Panc1 (cell line): Measurements from ENCODE around the gene MTARC2. TPM values are rescaled to one million over a fixed set of nuclear protein-coding genes. Genes with fewer than 3 reads are reported as not detected.

Experiments
- ATAC-seq: fragments of 200-7000 bp; cut with Tn5 transposase; 2 replicates; pipeline ENCODE4 v1.9.1; 2020; ENCODE audit warnings: mild to moderate bottlenecking, moderate library complexity
- BruUV-seq: library from RNA; stranded (reverse); fragments of 400-500 nt; replicated peaks from 2 replicates; lab custom pipeline; 2021; lab: Mats Ljungman, UMichigan
- CTCF ChIA-PET: fragments of 300-600 bp; sonication (Branson Sonifier 250); formaldehyde crosslinking; loops from one replicate; lab custom pipeline; 2022; ENCODE audit warnings: antibody characterized with exemption; lab: Charles Lee
- POLR2A ChIA-PET: fragments of 300-600 bp; sonication (Branson Sonifier 250); formaldehyde crosslinking; loops from one replicate; lab custom pipeline; 2022; ENCODE audit warnings: antibody characterized with exemption; lab: Charles Lee
- DNase-seq: peaks from one replicate; pipeline ENCODE4 v3.0.0-alpha.2; 2010; ENCODE audit warnings: low read depth, low spot score
- H3K27ac ChIP-seq: 2 replicates; pipeline ENCODE4 v1.5.1; 2011; ENCODE audit warnings: mild to moderate bottlenecking, low read length, inconsistent platforms
- H3K27me3 ChIP-seq: fragments of 200-500 bp; sonication (Bioruptor generic); 2 replicates; pipeline ENCODE4 v1.6.0; 2014; ENCODE audit warnings: low read length, inconsistent platforms; ENCODE audit not compliant: control insufficient read depth, insufficient read depth
- H3K36me3 ChIP-seq: fragments of 200-500 bp; sonication (Bioruptor generic); 2 replicates; pipeline ENCODE4 v1.5.1; 2014; ENCODE audit warnings: inconsistent platforms, mild to moderate bottlenecking, low read length, moderate library complexity; ENCODE audit not compliant: control insufficient read depth, insufficient read depth
- H3K4me1 ChIP-seq: 2 replicates; pipeline ENCODE4 v1.5.1; 2011; ENCODE audit warnings: inconsistent platforms, mild to moderate bottlenecking, low read length, moderate library complexity; ENCODE audit not compliant: control insufficient read depth, insufficient read depth
- H3K4me3 ChIP-seq, 2 experiments: 2 replicates each; pipeline ENCODE4 v1.5.1; 2011 to 2012; ENCODE audit warnings: low read depth in 2 of 2, low read length in 2 of 2, mild to moderate bottlenecking in 2 of 2, inconsistent platforms in 1 of 2, moderate library complexity in 1 of 2
- H3K9me3 ChIP-seq: fragments of 200-500 bp; sonication (Bioruptor generic); 2 replicates; pipeline ENCODE4 v1.5.1; 2014; ENCODE audit warnings: low read depth, mild to moderate bottlenecking, inconsistent platforms, low read length, moderate library complexity; ENCODE audit not compliant: control insufficient read depth, insufficient read depth
- POLR2AphosphoS5 ChIP-seq: IDR thresholded peaks from 2 replicates; pipeline ENCODE4 v1.6.1; 2012; ENCODE audit warnings: mild to moderate bottlenecking, low read depth, low read length, moderate library complexity
- SIN3A ChIP-seq: IDR thresholded peaks from 2 replicates; pipeline ENCODE4 v1.6.1; 2012; ENCODE audit warnings: low read depth, mild to moderate bottlenecking, low read length, moderate library complexity, borderline replicate concordance; ENCODE audit not compliant: insufficient read depth
- TCF7L2 ChIP-seq: IDR thresholded peaks from 2 replicates; pipeline ENCODE4 v1.6.1; 2011; ENCODE audit warnings: mild to moderate bottlenecking, low read depth, low read length, inconsistent platforms
- in situ Hi-C: cut with HindIII; loops from 2 replicates; pipeline ENCODE4 v1.10.0; 2016; ENCODE audit warnings: low sequenced_read_pairs, low pct_unique_long_range_greater_than_20kb
- intact Hi-C: fragments of 100-400 bp; cut with micrococcal nuclease; formaldehyde crosslinking; loops from one replicate; pipeline ENCODE4 v1.10.0; 2022; ENCODE audit not compliant: unreplicated experiment
- total RNA-seq: library from RNA; stranded (reverse); gene quantifications from one replicate; pipeline ENCODE4 v1.2.1, GENCODE V29; 2021; ENCODE audit not compliant: unreplicated experiment
- TF ChIP-seq, protein P1 (sequence below): fragments of 450-650 bp; IDR thresholded peaks from 2 replicates; pipeline ENCODE4 v1.5.1; 2017; ENCODE audit warnings: mild to moderate bottlenecking
- TF ChIP-seq, protein P2 (sequence below), 2 experiments: IDR thresholded peaks; 2 replicates each; pipeline ENCODE4 v1.6.1; 2011 to 2012; ENCODE audit warnings: low read depth in 2 of 2, control low read depth in 1 of 2, low read length in 1 of 2, mild to moderate bottlenecking in 1 of 2, moderate library complexity in 1 of 2; ENCODE audit not compliant: insufficient read depth in 1 of 2

The MTARC2 gene
- total RNA-seq, 1 experiment from 2014 or later = 10.1 TPM

DNA sequence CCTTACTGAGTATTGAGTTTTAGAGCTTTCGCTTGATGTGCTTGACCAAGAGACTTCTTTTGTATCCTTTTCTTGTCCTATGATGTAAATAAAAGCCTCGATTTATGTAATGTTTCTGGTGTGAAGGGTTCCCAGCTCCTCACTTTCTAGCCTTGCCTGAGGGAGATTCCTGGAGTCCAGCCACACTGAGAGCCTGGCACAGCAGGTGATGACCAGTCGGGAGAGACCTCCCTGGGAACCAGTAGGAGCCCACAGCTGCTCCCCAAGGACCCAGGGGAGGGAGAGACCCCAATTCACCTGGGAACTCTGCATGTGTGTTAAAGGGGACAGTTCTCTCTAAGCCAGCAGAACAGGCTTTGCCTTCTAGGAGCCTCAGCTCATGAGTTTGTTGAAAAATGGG, 49.1 kb upstream of the MTARC2 start:
- in situ Hi-C loops = no loop called here
- intact Hi-C loops = no loop called here
- DNase-seq (no peak), ATAC-seq (no peak)
- no peaks in the 10 kb centered on the region; the same call in 1 of the 2 replicates for H3K27me3 ChIP-seq
- H3K27ac ChIP-seq = no peak overlapping the region
- CTCF ChIA-PET = no interaction called here
- no peaks in the 10 kb centered on the region for H3K4me1 ChIP-seq
- POLR2A ChIA-PET = no interaction called here
- TF ChIP-seq TCF7L2 = no peak
- no peak for TF ChIP-seq SIN3A
- TF ChIP-seq, protein P1, sequence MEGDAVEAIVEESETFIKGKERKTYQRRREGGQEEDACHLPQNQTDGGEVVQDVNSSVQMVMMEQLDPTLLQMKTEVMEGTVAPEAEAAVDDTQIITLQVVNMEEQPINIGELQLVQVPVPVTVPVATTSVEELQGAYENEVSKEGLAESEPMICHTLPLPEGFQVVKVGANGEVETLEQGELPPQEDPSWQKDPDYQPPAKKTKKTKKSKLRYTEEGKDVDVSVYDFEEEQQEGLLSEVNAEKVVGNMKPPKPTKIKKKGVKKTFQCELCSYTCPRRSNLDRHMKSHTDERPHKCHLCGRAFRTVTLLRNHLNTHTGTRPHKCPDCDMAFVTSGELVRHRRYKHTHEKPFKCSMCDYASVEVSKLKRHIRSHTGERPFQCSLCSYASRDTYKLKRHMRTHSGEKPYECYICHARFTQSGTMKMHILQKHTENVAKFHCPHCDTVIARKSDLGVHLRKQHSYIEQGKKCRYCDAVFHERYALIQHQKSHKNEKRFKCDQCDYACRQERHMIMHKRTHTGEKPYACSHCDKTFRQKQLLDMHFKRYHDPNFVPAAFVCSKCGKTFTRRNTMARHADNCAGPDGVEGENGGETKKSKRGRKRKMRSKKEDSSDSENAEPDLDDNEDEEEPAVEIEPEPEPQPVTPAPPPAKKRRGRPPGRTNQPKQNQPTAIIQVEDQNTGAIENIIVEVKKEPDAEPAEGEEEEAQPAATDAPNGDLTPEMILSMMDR = no peak
- no peaks in the 10 kb centered on the region for H3K9me3 ChIP-seq
- H3K4me3 ChIP-seq = no peak overlapping the region
- no TSS peak for BruUV-seq
- H3K36me3 ChIP-seq = no peaks in the 10 kb centered on the region

DNA sequence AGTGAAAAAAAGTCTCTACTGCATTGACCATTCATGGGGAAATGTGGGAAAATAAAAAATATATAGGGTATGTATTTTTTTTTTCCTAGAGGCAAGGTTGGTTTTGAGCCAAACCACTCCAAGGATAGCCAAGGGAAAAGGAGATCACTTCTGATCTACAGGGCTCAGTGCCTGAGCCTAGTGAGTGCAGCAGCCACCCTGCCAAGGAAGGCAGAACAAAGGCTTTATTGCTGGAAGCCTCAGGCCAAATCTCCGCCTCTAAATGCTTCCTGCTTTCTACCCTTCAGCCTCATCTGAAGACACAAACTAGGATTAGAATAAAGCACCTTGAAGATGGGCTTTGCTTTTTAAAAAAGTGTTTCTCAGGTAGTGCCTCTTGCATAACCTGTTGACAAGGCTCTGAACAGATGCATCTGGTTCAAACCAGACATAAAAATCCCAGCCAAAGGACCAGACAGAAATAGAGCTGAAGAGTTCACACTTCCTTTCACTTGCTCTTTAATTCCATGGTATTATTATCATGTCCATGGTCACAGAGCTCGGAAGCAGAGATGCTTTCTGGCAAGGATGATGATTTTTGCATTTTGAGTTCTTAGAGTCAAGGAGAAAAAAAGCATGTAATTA, 47.5 kb upstream of the MTARC2 start:
- intact Hi-C loops = no loop called here
- POLR2A ChIA-PET = no interaction called here
- CTCF ChIA-PET = no interaction called here

More for the DNA sequence above, 47.5 kb upstream of the MTARC2 start:
- BruUV-seq = no TSS peak
- H3K27me3 ChIP-seq = no peaks in the 10 kb centered on the region
- in situ Hi-C loops = no loop called here
- H3K4me3 ChIP-seq = no peak overlapping the region
- no peak for ATAC-seq
- DNase-seq = no peak
- H3K4me1 ChIP-seq = no peaks in the 10 kb centered on the region
- no peaks in the 10 kb centered on the region for H3K36me3 ChIP-seq
- TF ChIP-seq, protein P2, sequence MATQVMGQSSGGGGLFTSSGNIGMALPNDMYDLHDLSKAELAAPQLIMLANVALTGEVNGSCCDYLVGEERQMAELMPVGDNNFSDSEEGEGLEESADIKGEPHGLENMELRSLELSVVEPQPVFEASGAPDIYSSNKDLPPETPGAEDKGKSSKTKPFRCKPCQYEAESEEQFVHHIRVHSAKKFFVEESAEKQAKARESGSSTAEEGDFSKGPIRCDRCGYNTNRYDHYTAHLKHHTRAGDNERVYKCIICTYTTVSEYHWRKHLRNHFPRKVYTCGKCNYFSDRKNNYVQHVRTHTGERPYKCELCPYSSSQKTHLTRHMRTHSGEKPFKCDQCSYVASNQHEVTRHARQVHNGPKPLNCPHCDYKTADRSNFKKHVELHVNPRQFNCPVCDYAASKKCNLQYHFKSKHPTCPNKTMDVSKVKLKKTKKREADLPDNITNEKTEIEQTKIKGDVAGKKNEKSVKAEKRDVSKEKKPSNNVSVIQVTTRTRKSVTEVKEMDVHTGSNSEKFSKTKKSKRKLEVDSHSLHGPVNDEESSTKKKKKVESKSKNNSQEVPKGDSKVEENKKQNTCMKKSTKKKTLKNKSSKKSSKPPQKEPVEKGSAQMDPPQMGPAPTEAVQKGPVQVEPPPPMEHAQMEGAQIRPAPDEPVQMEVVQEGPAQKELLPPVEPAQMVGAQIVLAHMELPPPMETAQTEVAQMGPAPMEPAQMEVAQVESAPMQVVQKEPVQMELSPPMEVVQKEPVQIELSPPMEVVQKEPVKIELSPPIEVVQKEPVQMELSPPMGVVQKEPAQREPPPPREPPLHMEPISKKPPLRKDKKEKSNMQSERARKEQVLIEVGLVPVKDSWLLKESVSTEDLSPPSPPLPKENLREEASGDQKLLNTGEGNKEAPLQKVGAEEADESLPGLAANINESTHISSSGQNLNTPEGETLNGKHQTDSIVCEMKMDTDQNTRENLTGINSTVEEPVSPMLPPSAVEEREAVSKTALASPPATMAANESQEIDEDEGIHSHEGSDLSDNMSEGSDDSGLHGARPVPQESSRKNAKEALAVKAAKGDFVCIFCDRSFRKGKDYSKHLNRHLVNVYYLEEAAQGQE (IDR thresholded peaks at IDR 0.05; ENCODE audit: insufficient read depth in 1 of 2, low read depth in 2 of 2, low read length in 1 of 2) = no peak
- TF ChIP-seq POLR2AphosphoS5 (no peak), TCF7L2 (no peak), SIN3A (no peak)
- TF ChIP-seq, protein P1 = no peak
- H3K27ac ChIP-seq = no peak overlapping the region
- no peaks in the 10 kb centered on the region for H3K9me3 ChIP-seq
